Right atrium auricular region (tissue), 2 donors: ENCODE measurements around the gene ADGRG7. TPM values are rescaled to one million over a fixed set of nuclear protein-coding genes. Genes with fewer than 3 reads are reported as not detected.

Experiments used
- DNase-seq: peaks from one replicate; pipeline ENCODE4 v3.0.0-alpha.2; 2019; ENCODE audit warnings: low spot score
- H3K27ac ChIP-seq, 2 donors: fragments of 200-600 bp; sonication (generic); 1 replicate in 1 of 2; 2 replicates in 1 of 2; pipeline ENCODE4 v1.5.1; 2016 to 2019
- H3K27me3 ChIP-seq, 2 donors: fragments of 200-600 bp; sonication (generic); one replicate each; pipeline versions ENCODE4 v1.5.1 to v1.6.0; 2017 to 2019
- H3K36me3 ChIP-seq: fragments of 200-600 bp; sonication (generic); one replicate; pipeline ENCODE4 v1.5.1; 2016
- H3K4me1 ChIP-seq, 2 donors: fragments of 200-600 bp; sonication (generic); one replicate each; pipeline versions ENCODE4 v1.5.1 to v1.6.0; 2017 to 2019
- H3K4me3 ChIP-seq, 2 donors: fragments of 200-600 bp; sonication (generic); 1 replicate in 1 of 2; 2 replicates in 1 of 2; pipeline ENCODE4 v1.5.1; 2017 to 2019; ENCODE audit warnings: mild to moderate bottlenecking in 1 of 2, moderate library complexity in 1 of 2
- H3K9me3 ChIP-seq, 2 donors: fragments of 200-600 bp; sonication (generic); one replicate each; pipeline ENCODE4 v1.5.1; 2019
- CTCF ChIP-seq, 2 donors: fragments of 200-600 bp; sonication (generic); IDR thresholded peaks; one replicate each; pipeline ENCODE4 v1.5.1; 2019; ENCODE audit warnings: antibody characterized with exemption in 2 of 2
- total RNA-seq, 2 donors: library from RNA; depleted of rRNA; stranded (reverse); fragments of >200 nt; gene quantifications; one replicate each; pipeline ENCODE4 v1.1.0, GENCODE V29; 2016

Gene ADGRG7
- total RNA-seq, 2 donors from 2014 or later, result not detected

- peak in 1 of 2 donors; percentile 37 for TF ChIP-seq CTCF (IDR thresholded peaks at IDR 0.05)
- H3K36me3 ChIP-seq, result no peaks in the 10 kb centered on the region
- peak overlapping the region in 1 of 2 donors; percentile 13 for H3K4me3 ChIP-seq
- H3K27ac ChIP-seq, result no peak overlapping the region
- H3K4me1 ChIP-seq, result no peaks in the 10 kb centered on the region
- H3K9me3 ChIP-seq, result no peaks in the 10 kb centered on the region
- no peaks in the 10 kb centered on the region for H3K27me3 ChIP-seq
- no peak for DNase-seq
Measured at GRCh38 chr3:100603469-100603868, 5.9 kb upstream of the ADGRG7 start.

GRCh38 chr3:100605358-100605757 is 4.0 kb upstream of the ADGRG7 start:
- Histone ChIP-seq H3K9me3 (no peaks in the 10 kb centered on the region), H3K27ac (no peak overlapping the region), H3K4me1 (no peaks in the 10 kb centered on the region), H3K36me3 (no peaks in the 10 kb centered on the region), H3K27me3 (no peaks in the 10 kb centered on the region), H3K4me3 (no peak overlapping the region)
- no peak for TF ChIP-seq CTCF (IDR thresholded peaks at IDR 0.05)
- no peak for DNase-seq

GRCh38 chr3:100606894-100607512 is 2.4 kb upstream of the ADGRG7 start:
- no peak for DNase-seq
- H3K27me3 ChIP-seq, result no peaks in the 10 kb centered on the region
- H3K4me3 ChIP-seq, result no peak overlapping the region
- H3K4me1 ChIP-seq, result no peaks in the 10 kb centered on the region
- H3K27ac ChIP-seq, result no peak overlapping the region
- H3K9me3 ChIP-seq, result no peaks in the 10 kb centered on the region
- H3K36me3 ChIP-seq, result no peaks in the 10 kb centered on the region
- TF ChIP-seq CTCF (IDR thresholded peaks at IDR 0.05), result no peak

- no peak for TF ChIP-seq CTCF (IDR thresholded peaks at IDR 0.05)
Measured at GRCh38 chr3:100609963-100610362, 562 bp downstream of the ADGRG7 start.

GRCh38 chr3:100611221-100611620 is 1.8 kb downstream of the ADGRG7 start:
- Histone ChIP-seq H3K4me3 (no peak overlapping the region), H3K27me3 (no peaks in the 10 kb centered on the region), H3K9me3 (no peaks in the 10 kb centered on the region), H3K4me1 (no peaks in the 10 kb centered on the region), H3K36me3 (no peaks in the 10 kb centered on the region), H3K27ac (no peak overlapping the region)
- DNase-seq, result no peak
- no peak for TF ChIP-seq CTCF (IDR thresholded peaks at IDR 0.05)

More at GRCh38 chr3:100609963-100610362, 562 bp downstream of the ADGRG7 start:
- Histone ChIP-seq H3K4me3 (no peak overlapping the region), H3K36me3 (no peaks in the 10 kb centered on the region), H3K9me3 (no peaks in the 10 kb centered on the region), H3K4me1 (no peaks in the 10 kb centered on the region), H3K27me3 (no peaks in the 10 kb centered on the region), H3K27ac (no peak overlapping the region)
- no peak for DNase-seq
